HEK293T (cell line): ENCODE data around the gene CD244.

Experiments used
- L3MBTL2 ChIP-seq: fragments of 450-650 bp; conservative IDR thresholded peaks from 2 replicates; pipeline ENCODE4 v1.6.1; 2016; ENCODE audit warnings: mild to moderate bottlenecking
- PKNOX1 ChIP-seq: fragments of 450-650 bp; IDR thresholded peaks from 2 replicates; pipeline ENCODE4 v1.6.1; 2016
- SUZ12 ChIP-seq: fragments of 450-650 bp; IDR thresholded peaks from 2 replicates; pipeline ENCODE4 v1.6.1; 2016; ENCODE audit warnings: mild to moderate bottlenecking

DNA sequence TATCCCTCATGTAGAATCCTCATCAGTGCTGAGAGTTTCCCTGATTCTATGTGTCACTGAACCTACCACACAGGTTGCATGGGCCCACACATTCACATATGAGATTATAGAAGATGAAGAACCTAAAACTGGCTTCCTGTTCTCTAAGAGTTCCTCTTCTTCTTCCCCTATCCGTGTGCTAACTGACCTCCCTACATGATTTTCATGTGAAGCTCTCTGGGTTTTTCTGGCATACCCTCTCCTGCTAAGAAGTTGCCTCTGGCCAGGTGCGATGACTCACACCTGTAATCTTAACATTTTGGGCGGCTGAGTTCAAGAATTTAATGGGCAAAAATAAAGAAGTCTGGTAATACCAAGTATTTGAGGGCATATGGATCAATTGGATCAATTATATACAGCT, 5.5 kb upstream of the CD244 start:
- TF ChIP-seq PKNOX1 = no peak
- TF ChIP-seq SUZ12 = no peak
- TF ChIP-seq L3MBTL2 = no peak
